ENCODE data around the gene CNTN5.

DNA sequence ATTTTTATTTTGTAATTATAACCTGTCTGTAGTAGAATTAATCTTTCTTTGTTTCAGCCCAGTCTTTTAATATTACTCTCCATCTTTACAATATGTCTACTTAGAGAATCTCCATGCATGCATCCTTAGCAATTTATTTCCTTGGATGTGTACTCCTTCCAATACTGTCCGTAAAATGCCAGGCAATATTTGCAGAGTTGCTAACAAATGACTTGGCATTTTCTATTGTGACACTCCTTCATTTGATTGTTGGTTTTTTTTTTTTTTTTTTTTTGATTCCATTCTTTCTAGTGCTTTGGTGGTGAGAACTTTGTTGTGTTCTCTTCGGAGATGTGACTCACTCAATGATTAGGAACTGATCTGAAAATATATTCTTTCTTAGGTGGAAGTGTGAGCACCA lies 220.3 kb downstream of the CNTN5 start:
- no peak for TF ChIP-seq POLR2A (IDR thresholded peaks at IDR 0.05)
- TF ChIP-seq, protein P1, sequence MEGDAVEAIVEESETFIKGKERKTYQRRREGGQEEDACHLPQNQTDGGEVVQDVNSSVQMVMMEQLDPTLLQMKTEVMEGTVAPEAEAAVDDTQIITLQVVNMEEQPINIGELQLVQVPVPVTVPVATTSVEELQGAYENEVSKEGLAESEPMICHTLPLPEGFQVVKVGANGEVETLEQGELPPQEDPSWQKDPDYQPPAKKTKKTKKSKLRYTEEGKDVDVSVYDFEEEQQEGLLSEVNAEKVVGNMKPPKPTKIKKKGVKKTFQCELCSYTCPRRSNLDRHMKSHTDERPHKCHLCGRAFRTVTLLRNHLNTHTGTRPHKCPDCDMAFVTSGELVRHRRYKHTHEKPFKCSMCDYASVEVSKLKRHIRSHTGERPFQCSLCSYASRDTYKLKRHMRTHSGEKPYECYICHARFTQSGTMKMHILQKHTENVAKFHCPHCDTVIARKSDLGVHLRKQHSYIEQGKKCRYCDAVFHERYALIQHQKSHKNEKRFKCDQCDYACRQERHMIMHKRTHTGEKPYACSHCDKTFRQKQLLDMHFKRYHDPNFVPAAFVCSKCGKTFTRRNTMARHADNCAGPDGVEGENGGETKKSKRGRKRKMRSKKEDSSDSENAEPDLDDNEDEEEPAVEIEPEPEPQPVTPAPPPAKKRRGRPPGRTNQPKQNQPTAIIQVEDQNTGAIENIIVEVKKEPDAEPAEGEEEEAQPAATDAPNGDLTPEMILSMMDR (IDR thresholded peaks at IDR 0.05): no peak

Measured in esophagus squamous epithelium (tissue), 4 donors.